ENCODE data around the gene FAM133A.

FAM133A gene

GRCh38 chrX:93673869-93674271 lies at the start of gene FAM133A:
FAM133A (plus strand) TSS chrX:93674206; CDS start chrX:93709420, 35,214 bp downstream.
- DNase-seq: no peak

- DNase-seq: no peak
Measured at GRCh38 chrX:93637591-93637990, 36.4 kb upstream of the FAM133A start.

- no peak for DNase-seq
Measured at GRCh38 chrX:93649381-93649780, 24.6 kb upstream of the FAM133A start.

GRCh38 chrX:93660575-93660974 lies 13.4 kb upstream of the FAM133A start:
- DNase-seq: no peak

- DNase-seq: peak; percentile 92
Measured at GRCh38 chrX:93673056-93673868, 744 bp upstream of the FAM133A start, which contains the start of gene NAP1L3. NAP1L3 (minus strand) TSS chrX:93673578; CDS start chrX:93673304, 274 bp downstream.

- no peak for DNase-seq
Measured at GRCh38 chrX:93695981-93696380, 22.0 kb downstream of the FAM133A start.

- DNase-seq: no peak
Measured at GRCh38 chrX:93703701-93704100, 29.7 kb downstream of the FAM133A start.

- DNase-seq: no peak
Measured at GRCh38 chrX:93711076-93711475, 37.1 kb downstream of the FAM133A start.

- DNase-seq: no peak
Measured at GRCh38 chrX:93741811-93742210, 67.8 kb downstream of the FAM133A start.

GRCh38 chrX:93760163-93760562 lies 86.2 kb downstream of the FAM133A start:
- no peak for DNase-seq

All from retina (tissue), 1 donor.